GM21619 (cell line): ENCODE data around the gene IL26.

ENCODE experiments used
- ATAC-seq: cut with Tn5 transposase; IDR thresholded peaks from one replicate; pipeline ENCODE4 v1.9.1; 2021; ENCODE audit not compliant: unreplicated experiment

Gene IL26

DNA sequence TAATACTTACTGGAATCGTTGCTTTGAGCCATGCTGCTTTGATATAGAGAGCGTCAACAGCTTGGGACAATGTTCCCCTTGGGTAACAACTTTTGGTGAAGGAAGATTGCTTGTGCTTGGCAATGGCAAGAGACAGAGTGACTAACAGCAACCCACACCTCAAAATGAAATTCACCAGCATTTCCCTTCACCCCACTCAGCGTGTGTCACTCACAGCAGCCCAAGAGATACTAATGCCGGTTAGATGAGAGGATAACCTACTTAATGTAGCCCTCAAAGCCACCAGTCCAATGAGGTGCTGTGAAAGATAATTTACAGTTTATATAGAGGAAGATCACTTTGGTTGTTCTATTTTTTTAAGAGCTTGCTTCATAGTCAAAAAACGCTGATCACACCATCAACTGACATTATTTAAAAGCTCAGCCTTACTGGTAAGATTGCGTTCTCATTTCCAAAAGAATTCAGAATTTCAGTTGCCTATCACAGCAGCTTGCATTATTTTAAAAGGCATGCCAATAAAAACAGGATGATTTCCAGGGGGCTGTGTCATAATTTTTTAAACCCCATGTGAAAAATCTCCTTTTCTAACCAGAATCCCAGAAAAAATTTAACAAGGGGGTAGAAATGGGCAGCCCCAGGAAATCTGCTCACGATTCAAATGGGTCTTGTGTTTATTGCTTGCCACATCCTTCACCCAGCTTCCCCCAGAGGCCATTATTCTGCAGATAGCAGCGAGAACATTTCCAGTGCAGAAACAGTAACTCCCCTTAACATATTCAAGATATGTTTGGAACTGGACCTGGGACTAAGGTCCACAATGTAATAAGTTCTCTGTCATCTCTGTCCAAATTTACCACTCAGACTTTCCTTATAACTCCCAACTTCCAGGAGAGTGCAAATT is at the start of gene IL26:
Gene IL26 (minus strand): TSS at position 235 of the 901 bp plus-strand sequence. CDS start 54 bp downstream, at position 181.
- ATAC-seq = no peak

- no peak for ATAC-seq
Measured at GRCh38 chr12:68272732-68273131, 47.1 kb upstream of the IL26 start.

GRCh38 chr12:68271346-68271745 is 45.7 kb upstream of the IL26 start:
- ATAC-seq = no peak

GRCh38 chr12:68270358-68270757 is 44.7 kb upstream of the IL26 start:
- ATAC-seq = no peak

DNA sequence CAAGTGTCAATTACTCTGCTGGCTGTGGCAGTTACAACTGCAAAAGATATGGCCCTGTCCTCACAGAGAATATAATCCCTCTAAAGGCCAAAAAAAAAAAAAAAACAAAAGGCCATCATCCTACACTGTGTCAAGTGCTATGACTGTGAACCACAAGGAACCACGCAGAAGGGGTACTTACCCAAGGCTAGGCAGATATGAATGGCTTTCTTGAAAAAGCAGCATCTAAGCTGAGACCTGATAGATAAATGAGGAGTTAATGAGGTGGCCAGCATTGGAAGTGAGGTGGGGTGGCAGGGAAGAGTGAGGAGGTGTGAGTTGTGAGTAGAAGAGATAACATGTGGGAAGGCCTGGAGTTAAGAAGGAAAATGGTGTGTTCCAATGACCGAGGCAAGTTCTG is 44.2 kb upstream of the IL26 start:
- no peak for ATAC-seq

- no peak for ATAC-seq
Measured at GRCh38 chr12:68268967-68269366, 43.4 kb upstream of the IL26 start.

GRCh38 chr12:68267892-68268396 is 42.3 kb upstream of the IL26 start:
- ATAC-seq = no peak

DNA sequence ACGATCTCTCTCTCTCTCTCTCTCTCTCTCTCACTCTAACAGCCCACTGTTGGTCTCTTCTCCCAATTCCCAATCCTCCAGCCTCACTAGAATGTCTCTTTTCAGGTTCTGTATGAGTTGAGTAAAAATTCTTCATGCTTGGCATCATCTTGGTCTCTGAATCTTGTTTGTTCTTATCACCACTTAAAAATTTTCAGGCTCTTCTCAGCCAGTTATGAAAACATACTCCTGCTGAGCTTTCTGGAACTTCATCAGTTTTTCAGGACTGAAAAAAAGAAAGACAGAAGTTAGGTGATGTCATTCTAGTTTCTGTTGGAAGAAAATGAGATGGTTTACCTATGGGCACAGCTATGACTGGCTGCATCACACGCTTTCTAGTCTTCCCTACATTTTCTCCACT is 39.2 kb upstream of the IL26 start:
- no peak for ATAC-seq

GRCh38 chr12:68264158-68264855 is 38.7 kb upstream of the IL26 start:
- ATAC-seq = no peak

GRCh38 chr12:68263366-68263765 is 37.8 kb upstream of the IL26 start:
- ATAC-seq = no peak

DNA sequence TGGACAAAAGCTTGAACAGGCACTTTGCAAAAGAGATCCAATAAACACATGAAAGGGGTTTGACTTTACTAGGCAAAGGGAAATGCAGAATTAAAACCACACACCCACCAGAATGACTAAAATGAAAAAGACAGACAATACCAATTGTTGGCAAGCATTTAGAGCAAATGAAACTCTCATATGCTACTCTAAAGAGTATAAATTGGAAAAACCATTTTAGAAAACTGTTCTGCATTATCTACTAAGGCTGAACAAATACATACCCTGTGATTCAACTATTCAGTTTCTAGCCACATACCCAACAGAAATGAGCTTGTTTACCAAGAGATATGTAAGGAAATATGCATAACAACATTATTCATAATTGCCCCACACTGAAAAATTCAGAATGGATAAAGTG is 36.3 kb upstream of the IL26 start:
- no peak for ATAC-seq

DNA sequence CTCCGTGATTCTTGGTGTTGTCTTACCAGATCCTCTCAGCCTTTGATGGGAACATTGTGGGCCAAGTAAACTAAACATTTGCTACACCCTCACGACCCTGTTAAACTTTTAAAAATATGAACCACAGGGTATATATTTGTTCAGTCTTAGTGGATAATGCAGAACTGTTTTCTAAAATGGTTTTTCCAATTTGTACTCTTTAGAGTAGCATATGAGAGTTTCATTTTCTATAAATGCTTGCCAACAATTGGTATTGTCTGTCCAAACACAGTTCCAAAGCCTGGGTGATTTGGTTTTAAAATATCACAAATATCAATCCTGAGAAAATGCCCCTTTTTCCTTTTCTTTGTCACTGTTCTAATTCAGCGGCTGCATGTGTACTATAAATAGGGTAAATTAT is 34.5 kb upstream of the IL26 start:
- ATAC-seq = no peak

DNA sequence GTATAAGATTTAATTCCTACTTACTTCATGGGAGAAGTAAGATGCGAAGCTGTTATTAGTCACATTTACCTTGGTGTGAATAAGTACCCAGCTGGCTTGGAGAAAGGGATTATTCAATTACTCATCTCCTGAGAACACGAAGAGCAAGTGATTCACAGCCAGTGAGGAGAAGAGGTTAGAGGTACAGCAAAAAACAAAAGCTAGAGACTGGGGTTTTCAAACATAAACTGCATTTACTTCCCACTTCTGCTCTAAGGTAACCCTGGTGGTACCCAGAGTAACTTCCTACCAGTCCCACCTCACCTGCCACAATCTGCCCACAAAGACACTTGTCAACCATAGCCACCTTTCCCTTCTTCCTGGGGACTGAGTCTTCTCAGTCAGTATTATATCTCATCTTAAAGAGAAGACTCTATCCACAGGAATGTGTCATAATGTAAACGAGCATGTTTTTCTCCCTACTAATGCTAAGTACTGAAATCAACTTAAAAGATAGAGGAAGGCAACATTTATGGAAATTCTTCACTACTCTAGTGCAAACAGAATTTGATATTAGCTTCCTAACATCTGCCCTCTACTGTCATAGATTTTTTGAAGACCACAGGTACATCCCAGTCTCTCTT is 33.8 kb upstream of the IL26 start:
- peak; percentile 44 for ATAC-seq

- ATAC-seq = no peak
Measured at GRCh38 chr12:68253504-68253903, 27.9 kb upstream of the IL26 start, which contains the start of gene IL22. Gene IL22, minus strand, starts transcription at chr12:68253604. Its CDS starts 156 bp downstream, at chr12:68253448.

DNA sequence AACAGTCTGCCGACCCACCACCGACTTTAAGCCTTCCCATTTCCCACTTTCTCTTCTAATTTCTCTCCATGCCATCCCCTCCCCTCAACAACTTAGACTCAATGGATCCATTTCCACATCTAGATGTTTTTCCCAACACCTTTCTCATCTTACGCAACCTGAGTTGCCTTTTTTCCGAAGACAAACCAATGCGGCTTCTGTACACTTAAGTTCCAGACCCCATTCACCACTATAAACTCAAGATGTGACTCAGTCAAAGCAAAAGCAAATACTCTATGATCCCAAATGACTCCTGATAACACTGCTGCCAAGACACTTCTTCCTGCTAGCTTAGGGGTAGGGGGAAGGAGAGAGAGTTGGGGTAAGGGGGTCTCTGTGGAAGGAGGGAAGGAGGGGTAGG is 26.5 kb upstream of the IL26 start:
- no peak for ATAC-seq

GRCh38 chr12:68250454-68250853 is 24.8 kb upstream of the IL26 start:
- ATAC-seq = no peak

DNA sequence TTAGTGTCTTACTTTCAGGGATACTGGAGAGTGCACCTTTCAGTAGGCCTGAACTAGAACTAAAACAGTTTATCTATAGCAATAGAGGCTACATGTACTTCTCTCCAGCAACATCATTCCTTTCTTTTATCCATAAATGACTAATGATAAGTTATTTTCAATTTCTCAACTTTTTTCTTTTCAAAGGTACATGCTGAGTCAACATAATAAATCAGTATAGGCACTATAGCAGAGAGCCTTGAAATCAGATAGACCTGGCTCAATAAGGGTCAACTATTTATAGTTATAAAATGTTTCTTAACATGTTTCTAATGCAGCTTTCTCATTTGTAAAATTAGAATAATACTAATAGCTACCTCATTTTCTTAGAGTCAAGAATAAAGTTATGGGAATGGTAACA is 22.2 kb upstream of the IL26 start:
- no peak for ATAC-seq

- no peak for ATAC-seq
Measured at GRCh38 chr12:68246350-68246749, 20.7 kb upstream of the IL26 start.

GRCh38 chr12:68245180-68246021 is 19.8 kb upstream of the IL26 start:
- ATAC-seq = no peak

GRCh38 chr12:68242777-68243176 is 17.2 kb upstream of the IL26 start:
- no peak for ATAC-seq

DNA sequence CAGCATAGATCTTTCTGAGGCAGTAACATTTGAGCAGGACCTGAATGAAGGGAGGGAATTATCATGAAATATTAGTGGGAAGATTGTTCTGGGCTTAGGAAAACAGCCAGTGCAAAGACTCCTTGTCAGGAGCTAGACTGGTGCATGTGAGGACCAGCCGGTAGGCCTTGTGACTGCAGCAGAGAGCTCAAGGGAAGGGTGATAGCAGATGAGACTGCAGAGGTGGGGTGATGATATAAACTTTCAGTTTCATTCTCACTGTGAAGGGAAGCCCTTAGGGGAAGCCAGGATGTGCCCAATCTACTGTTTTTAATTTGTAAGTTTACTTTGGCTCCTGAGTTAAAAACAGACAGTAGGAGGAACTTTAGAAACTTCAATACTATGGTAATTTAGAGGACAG is 15.4 kb upstream of the IL26 start:
- peak; percentile 98 for ATAC-seq
